ENCODE results near the gene CCDC172. TPM values are rescaled to one million over a fixed set of nuclear protein-coding genes. Genes with fewer than 3 reads are reported as not detected.

The CCDC172 gene
- polyA plus RNA-seq, 2 of the 4 experiments (the other 2 are of a cell fraction), result not detected

DNA sequence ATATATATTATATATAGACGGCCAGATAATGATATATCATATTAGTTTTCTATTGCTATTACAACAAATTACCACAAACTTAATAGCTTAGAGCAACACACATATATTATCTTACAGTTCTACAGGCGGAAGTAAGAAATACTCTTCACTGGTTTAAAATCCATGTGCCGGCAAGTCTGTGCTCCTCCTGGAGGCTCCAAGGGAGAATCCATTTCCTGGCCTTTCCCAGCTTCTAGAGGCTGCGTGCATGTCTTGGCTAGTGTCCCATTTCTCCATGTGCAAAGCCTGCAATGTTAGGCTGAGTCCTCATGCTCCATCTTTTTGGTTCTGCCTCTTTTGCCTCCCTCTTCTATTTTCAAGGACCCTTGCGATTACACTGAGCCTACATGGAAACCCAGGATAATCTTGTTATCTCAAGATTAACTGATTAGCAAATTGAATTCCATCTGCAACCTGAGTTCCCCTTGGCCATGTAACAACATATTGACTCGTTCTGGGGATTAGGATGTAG lies 79.5 kb downstream of the CCDC172 start (continued):
- TF ChIP-seq, protein P1, sequence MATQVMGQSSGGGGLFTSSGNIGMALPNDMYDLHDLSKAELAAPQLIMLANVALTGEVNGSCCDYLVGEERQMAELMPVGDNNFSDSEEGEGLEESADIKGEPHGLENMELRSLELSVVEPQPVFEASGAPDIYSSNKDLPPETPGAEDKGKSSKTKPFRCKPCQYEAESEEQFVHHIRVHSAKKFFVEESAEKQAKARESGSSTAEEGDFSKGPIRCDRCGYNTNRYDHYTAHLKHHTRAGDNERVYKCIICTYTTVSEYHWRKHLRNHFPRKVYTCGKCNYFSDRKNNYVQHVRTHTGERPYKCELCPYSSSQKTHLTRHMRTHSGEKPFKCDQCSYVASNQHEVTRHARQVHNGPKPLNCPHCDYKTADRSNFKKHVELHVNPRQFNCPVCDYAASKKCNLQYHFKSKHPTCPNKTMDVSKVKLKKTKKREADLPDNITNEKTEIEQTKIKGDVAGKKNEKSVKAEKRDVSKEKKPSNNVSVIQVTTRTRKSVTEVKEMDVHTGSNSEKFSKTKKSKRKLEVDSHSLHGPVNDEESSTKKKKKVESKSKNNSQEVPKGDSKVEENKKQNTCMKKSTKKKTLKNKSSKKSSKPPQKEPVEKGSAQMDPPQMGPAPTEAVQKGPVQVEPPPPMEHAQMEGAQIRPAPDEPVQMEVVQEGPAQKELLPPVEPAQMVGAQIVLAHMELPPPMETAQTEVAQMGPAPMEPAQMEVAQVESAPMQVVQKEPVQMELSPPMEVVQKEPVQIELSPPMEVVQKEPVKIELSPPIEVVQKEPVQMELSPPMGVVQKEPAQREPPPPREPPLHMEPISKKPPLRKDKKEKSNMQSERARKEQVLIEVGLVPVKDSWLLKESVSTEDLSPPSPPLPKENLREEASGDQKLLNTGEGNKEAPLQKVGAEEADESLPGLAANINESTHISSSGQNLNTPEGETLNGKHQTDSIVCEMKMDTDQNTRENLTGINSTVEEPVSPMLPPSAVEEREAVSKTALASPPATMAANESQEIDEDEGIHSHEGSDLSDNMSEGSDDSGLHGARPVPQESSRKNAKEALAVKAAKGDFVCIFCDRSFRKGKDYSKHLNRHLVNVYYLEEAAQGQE (IDR thresholded peaks at IDR 0.05), result no peak

DNA sequence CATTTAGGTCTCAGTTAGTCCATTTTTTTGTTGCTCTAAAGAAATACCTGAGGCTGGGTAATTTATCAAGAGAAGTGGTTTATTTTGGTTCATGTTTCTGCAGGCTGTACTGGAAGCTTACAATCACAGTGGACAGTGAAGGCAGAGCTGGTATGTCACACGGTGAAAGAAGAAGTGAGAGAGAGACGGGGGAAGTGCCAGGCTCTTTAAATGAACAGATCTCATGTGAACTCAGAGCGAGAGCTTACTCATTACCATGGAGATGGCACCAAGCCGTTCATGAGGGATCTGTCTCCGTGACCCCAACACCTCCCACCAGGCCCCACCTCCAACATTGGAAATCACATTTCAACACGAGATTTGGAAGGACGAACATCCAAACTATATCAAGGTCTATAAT lies 84.5 kb downstream of the CCDC172 start:
- TF ChIP-seq CEBPB (IDR thresholded peaks at IDR 0.05), result no peak
- TF ChIP-seq POLR2A (IDR thresholded peaks at IDR 0.05; ENCODE audit: low read length), result no peak
- TF ChIP-seq RAD21 (conservative IDR thresholded peaks at IDR 0.05 in 1 of 2, IDR thresholded peaks at IDR 0.05 in 1 of 2), result no peak
- TF ChIP-seq CBX2 (IDR thresholded peaks at IDR 0.05; ENCODE audit: borderline replicate concordance, low read depth), result no peak
- TF ChIP-seq MAX (IDR thresholded peaks at IDR 0.05), result no peak
- TF ChIP-seq EHMT2 (IDR thresholded peaks at IDR 0.05; ENCODE audit: low read depth), result no peak
- no peak for TF ChIP-seq HEYL (CRISPR knock-in tag; IDR thresholded peaks at IDR 0.05)
- no peak for TF ChIP-seq JUNB (IDR thresholded peaks at IDR 0.05)
- no peak for TF ChIP-seq KDM1A (IDR thresholded peaks at IDR 0.05; ENCODE audit: low read depth)
- no peak for TF ChIP-seq MAZ (IDR thresholded peaks at IDR 0.05; ENCODE audit: borderline replicate concordance, low read depth, low read length)
- TF ChIP-seq, protein P2, sequence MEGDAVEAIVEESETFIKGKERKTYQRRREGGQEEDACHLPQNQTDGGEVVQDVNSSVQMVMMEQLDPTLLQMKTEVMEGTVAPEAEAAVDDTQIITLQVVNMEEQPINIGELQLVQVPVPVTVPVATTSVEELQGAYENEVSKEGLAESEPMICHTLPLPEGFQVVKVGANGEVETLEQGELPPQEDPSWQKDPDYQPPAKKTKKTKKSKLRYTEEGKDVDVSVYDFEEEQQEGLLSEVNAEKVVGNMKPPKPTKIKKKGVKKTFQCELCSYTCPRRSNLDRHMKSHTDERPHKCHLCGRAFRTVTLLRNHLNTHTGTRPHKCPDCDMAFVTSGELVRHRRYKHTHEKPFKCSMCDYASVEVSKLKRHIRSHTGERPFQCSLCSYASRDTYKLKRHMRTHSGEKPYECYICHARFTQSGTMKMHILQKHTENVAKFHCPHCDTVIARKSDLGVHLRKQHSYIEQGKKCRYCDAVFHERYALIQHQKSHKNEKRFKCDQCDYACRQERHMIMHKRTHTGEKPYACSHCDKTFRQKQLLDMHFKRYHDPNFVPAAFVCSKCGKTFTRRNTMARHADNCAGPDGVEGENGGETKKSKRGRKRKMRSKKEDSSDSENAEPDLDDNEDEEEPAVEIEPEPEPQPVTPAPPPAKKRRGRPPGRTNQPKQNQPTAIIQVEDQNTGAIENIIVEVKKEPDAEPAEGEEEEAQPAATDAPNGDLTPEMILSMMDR (IDR thresholded peaks at IDR 0.05), result no peak
- TF ChIP-seq, protein P3, sequence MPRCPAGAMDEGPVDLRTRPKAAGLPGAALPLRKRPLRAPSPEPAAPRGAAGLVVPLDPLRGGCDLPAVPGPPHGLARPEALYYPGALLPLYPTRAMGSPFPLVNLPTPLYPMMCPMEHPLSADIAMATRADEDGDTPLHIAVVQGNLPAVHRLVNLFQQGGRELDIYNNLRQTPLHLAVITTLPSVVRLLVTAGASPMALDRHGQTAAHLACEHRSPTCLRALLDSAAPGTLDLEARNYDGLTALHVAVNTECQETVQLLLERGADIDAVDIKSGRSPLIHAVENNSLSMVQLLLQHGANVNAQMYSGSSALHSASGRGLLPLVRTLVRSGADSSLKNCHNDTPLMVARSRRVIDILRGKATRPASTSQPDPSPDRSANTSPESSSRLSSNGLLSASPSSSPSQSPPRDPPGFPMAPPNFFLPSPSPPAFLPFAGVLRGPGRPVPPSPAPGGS (IDR thresholded peaks at IDR 0.05), result no peak
- no peak for TF ChIP-seq TFCP2L1 (CRISPR knock-in tag; IDR thresholded peaks at IDR 0.05)
- no peak for TF ChIP-seq PBX3 (IDR thresholded peaks at IDR 0.05)
- TF ChIP-seq EP300 (IDR thresholded peaks at IDR 0.05), result no peak
- TF ChIP-seq RCOR1 (IDR thresholded peaks at IDR 0.05; ENCODE audit: low read depth, low read length), result no peak
- no peak for TF ChIP-seq CHD2 (IDR thresholded peaks at IDR 0.05; ENCODE audit: low read length, partially characterized antibody)
- no peak for TF ChIP-seq ZC3H11A (IDR thresholded peaks at IDR 0.05)
- no peak for ATAC-seq
- WGBS (ENCODE audit: missing lambda C conversion rate), result 10% methylated on average over 7 of the region's 7 CpGs
- POLR2A ChIA-PET, result no interaction called here
- Histone ChIP-seq H3K27ac (no peak overlapping the region), H3K9me3 (no peaks in the 10 kb centered on the region), H3K4me2 (no peak overlapping the region), H3K4me3 (no peak overlapping the region), H3K4me1 (no peaks in the 10 kb centered on the region)
- CTCF ChIA-PET, result no interaction called here
- DNase-seq (ENCODE audit: low read depth in 1 of 2, low spot score in 1 of 2), result no peak
- FAIRE-seq, result no peak
